Astrocyte (in vitro differentiated cells and primary cell): Measurements from ENCODE around the gene OSCP1.

ENCODE experiments used
- EZH2 ChIP-seq: IDR thresholded peaks from 2 replicates; pipeline ENCODE4 v1.6.1; 2012; ENCODE audit warnings: mild to moderate bottlenecking, low read length, inconsistent platforms; ENCODE audit not compliant: insufficient read depth
- TF ChIP-seq, protein P1 (sequence below): IDR thresholded peaks from 2 replicates; pipeline ENCODE4 v1.5.1; 2011; ENCODE audit warnings: low read depth, mild to moderate bottlenecking, inconsistent platforms, low read length, moderate library complexity; ENCODE audit not compliant: insufficient read depth

GRCh38 chr1:36421649-36422048, 28.6 kb downstream of the OSCP1 start:
- TF ChIP-seq, protein P1, sequence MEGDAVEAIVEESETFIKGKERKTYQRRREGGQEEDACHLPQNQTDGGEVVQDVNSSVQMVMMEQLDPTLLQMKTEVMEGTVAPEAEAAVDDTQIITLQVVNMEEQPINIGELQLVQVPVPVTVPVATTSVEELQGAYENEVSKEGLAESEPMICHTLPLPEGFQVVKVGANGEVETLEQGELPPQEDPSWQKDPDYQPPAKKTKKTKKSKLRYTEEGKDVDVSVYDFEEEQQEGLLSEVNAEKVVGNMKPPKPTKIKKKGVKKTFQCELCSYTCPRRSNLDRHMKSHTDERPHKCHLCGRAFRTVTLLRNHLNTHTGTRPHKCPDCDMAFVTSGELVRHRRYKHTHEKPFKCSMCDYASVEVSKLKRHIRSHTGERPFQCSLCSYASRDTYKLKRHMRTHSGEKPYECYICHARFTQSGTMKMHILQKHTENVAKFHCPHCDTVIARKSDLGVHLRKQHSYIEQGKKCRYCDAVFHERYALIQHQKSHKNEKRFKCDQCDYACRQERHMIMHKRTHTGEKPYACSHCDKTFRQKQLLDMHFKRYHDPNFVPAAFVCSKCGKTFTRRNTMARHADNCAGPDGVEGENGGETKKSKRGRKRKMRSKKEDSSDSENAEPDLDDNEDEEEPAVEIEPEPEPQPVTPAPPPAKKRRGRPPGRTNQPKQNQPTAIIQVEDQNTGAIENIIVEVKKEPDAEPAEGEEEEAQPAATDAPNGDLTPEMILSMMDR: no peak
- no peak for TF ChIP-seq EZH2
